HG03469 (cell line): ENCODE results near the gene PRKAG3.
"Not testable (repeated sequence)": the region's sequence is repeated elsewhere in the genome, so short reads cannot be mapped to it uniquely, and the experiment has no call there.

ENCODE experiments used
- ATAC-seq: cut with Tn5 transposase; IDR thresholded peaks from one replicate; pipeline ENCODE4 v1.9.1; 2021; ENCODE audit warnings: mild to moderate bottlenecking, moderate library complexity, moderate number of reproducible peaks; ENCODE audit not compliant: unreplicated experiment

Gene PRKAG3

GRCh38 chr2:218785103-218785502 is 46.5 kb downstream of the PRKAG3 start:
- no peak for ATAC-seq

DNA sequence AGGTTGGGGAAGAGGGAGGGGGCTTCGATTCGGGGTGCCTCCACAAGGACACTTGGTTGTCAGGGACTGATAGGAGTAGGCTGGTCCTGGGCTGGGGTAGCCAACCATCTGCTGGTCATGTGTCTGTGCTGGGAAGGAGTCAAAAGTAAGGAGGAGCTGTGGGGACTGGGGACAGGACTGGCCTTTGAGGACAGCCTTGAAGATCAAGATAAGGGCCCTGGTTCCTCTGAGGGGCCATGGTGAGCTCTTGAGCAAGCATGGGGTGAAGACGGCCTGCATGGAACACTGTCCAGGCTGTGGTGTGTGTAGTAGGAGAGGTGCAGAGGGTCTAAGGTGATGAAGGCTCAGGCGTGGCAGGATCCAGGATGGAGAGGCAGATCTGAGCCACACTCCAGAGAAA is 47.9 kb downstream of the PRKAG3 start:
- no peak for ATAC-seq

GRCh38 chr2:218782528-218782844 is 49.1 kb downstream of the PRKAG3 start:
- ATAC-seq: no peak

GRCh38 chr2:218781691-218782527 is 49.7 kb downstream of the PRKAG3 start, which contains the start of gene CYP27A1:
CYP27A1 (plus strand) TSS chr2:218782147; CDS start chr2:218782183, 36 bp downstream.
- ATAC-seq: no peak

GRCh38 chr2:218780851-218781690 is 50.5 kb downstream of the PRKAG3 start:
- no peak for ATAC-seq

- no peak for ATAC-seq
These were observed 51.6 kb downstream of the PRKAG3 start for GRCh38 chr2:218780046-218780445.

DNA sequence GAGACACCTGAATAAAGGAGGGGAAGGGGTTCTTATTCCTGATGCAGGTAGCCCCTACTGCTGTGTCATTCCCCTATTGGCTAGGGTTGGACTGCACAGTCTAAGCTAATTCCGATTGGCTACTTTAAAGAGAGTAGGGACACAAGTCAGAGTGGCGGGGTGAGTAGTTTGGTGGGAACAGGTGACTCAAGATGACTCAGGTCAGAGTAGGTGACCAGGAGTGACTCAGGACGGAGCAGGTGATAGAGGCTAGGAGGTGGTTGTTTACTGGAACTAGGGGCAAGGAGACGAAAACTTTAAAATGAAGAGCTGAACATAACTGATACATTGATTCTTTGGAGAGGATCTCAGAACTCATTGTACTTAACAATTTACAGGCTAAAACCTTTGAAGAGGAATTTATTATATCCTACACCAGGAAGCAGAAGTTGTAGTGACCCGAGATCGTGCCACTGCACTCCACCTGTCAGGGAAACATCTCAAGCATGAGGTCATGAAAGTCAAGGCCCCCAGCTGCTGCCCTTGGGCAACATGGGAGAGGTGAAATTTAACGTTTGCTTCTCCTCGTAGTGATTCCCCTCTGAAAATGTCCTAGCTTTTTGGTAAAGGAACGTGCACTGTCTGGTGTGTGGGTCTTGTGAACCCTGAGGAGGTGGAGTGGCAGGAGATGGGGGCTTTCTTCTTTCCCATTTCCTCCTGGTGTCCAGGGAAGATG is 54.2 kb downstream of the PRKAG3 start:
- ATAC-seq: no peak

GRCh38 chr2:218776488-218776887 is 55.1 kb downstream of the PRKAG3 start:
- no peak for ATAC-seq

- ATAC-seq: no peak
These were observed 57.7 kb downstream of the PRKAG3 start for GRCh38 chr2:218773881-218774280.

GRCh38 chr2:218772759-218773158 is 58.8 kb downstream of the PRKAG3 start:
- not testable (repeated sequence) for ATAC-seq
